ENCODE data around the gene TMEM132E. TPM values are rescaled to one million over a fixed set of nuclear protein-coding genes. Genes with fewer than 3 reads are reported as not detected.

TMEM132E gene
- total and polyA plus RNA-seq, 3 donors from 2014 or later: 2.6 to 3.6 (median 3.1) TPM

- H3K27ac ChIP-seq: peak overlapping the region in 1 of 2 donors; percentile 30
- peaks cover 12% of the 10 kb centered on the region for H3K4me1 ChIP-seq
- TF ChIP-seq CTCF (IDR thresholded peaks at IDR 0.05) (no peak), POLR2A (IDR thresholded peaks at IDR 0.05) (no peak)
- H3K27me3 ChIP-seq: no peaks in the 10 kb centered on the region
- H3K4me3 ChIP-seq: no peak overlapping the region
- intact Hi-C loops (cut with DNase I; ENCODE audit: low total_unique reads): no loop called here
- peak; percentile 65 for DNase-seq
- no peaks in the 10 kb centered on the region for H3K36me3 ChIP-seq (ENCODE audit: low read depth, missing control alignments)
- WGBS, 2 donors: 35 to 37% methylated on average over 2 to 13 of the region's 13 CpGs
- no peaks in the 10 kb centered on the region for H3K9me3 ChIP-seq
Measured at GRCh38 chr17:34651402-34651811, 72.0 kb downstream of the TMEM132E start.

GRCh38 chr17:34652021-34652555 lies 72.7 kb downstream of the TMEM132E start:
- TF ChIP-seq CTCF (IDR thresholded peaks at IDR 0.05): no peak
- TF ChIP-seq POLR2A (IDR thresholded peaks at IDR 0.05): no peak
- no peaks in the 10 kb centered on the region for H3K36me3 ChIP-seq (ENCODE audit: low read depth, missing control alignments)
- H3K4me3 ChIP-seq: no peak overlapping the region
- peaks cover 12% of the 10 kb centered on the region for H3K4me1 ChIP-seq
- H3K27ac ChIP-seq: no peak overlapping the region
- 55 to 61% methylated on average over 8 of the region's 8 CpGs for WGBS, 2 donors
- intact Hi-C loops (cut with DNase I; ENCODE audit: low total_unique reads): no loop called here
- H3K9me3 ChIP-seq: no peaks in the 10 kb centered on the region
- DNase-seq: peak; percentile 72
- H3K27me3 ChIP-seq: no peaks in the 10 kb centered on the region

- 50 to 61% methylated on average over 9 to 11 of the region's 11 CpGs for WGBS, 2 donors
- Histone ChIP-seq H3K27ac (peak overlapping the region in 1 of 2 donors; percentile 18), H3K4me3 (no peak overlapping the region), H3K27me3 (no peaks in the 10 kb centered on the region), H3K9me3 (no peaks in the 10 kb centered on the region), H3K36me3 (ENCODE audit: low read depth, missing control alignments) (no peaks in the 10 kb centered on the region), H3K4me1 (peaks cover 12% of the 10 kb centered on the region)
- intact Hi-C loops (cut with DNase I; ENCODE audit: low total_unique reads): no loop called here
- no peak for TF ChIP-seq CTCF (IDR thresholded peaks at IDR 0.05)
- TF ChIP-seq POLR2A (IDR thresholded peaks at IDR 0.05): no peak
- no peak for DNase-seq
Measured at GRCh38 chr17:34653511-34653910, 74.1 kb downstream of the TMEM132E start.

GRCh38 chr17:34654276-34654880 lies 75.0 kb downstream of the TMEM132E start:
- Histone ChIP-seq H3K27me3 (no peaks in the 10 kb centered on the region), H3K4me1 (peaks cover 12% of the 10 kb centered on the region), H3K27ac (no peak overlapping the region), H3K4me3 (no peak overlapping the region), H3K36me3 (ENCODE audit: low read depth, missing control alignments) (no peaks in the 10 kb centered on the region), H3K9me3 (no peaks in the 10 kb centered on the region)
- no peak for TF ChIP-seq CTCF (IDR thresholded peaks at IDR 0.05)
- no peak for TF ChIP-seq POLR2A (IDR thresholded peaks at IDR 0.05)
- DNase-seq: no peak
- intact Hi-C loops (cut with DNase I; ENCODE audit: low total_unique reads): no loop called here
- WGBS, 2 donors: 81 to 88% methylated on average over 1 to 4 of the region's 4 CpGs

GRCh38 chr17:34654881-34655276 lies 75.5 kb downstream of the TMEM132E start:
- Histone ChIP-seq H3K4me1 (peaks cover 12% of the 10 kb centered on the region), H3K36me3 (ENCODE audit: low read depth, missing control alignments) (no peaks in the 10 kb centered on the region), H3K4me3 (no peak overlapping the region), H3K27me3 (no peaks in the 10 kb centered on the region), H3K27ac (no peak overlapping the region), H3K9me3 (no peaks in the 10 kb centered on the region)
- TF ChIP-seq CTCF (IDR thresholded peaks at IDR 0.05) (no peak), POLR2A (IDR thresholded peaks at IDR 0.05) (no peak)
- DNase-seq: no peak
- 60 to 61% methylated on average over 2 to 3 of the region's 3 CpGs for WGBS, 2 donors
- intact Hi-C loops (cut with DNase I; ENCODE audit: low total_unique reads): no loop called here

All from testis (tissue), 3 donors.